NCI-H69 (cell line): ENCODE data around the gene IFFO2.
"Not testable (repeated sequence)": the region's sequence is repeated elsewhere in the genome, so short reads cannot be mapped to it uniquely, and the experiment has no call there.

Source experiments
- DNase-seq: peaks from one replicate; lab custom pipeline; 2025; lab: John Stamatoyannopoulos, UW

Gene IFFO2

DNA sequence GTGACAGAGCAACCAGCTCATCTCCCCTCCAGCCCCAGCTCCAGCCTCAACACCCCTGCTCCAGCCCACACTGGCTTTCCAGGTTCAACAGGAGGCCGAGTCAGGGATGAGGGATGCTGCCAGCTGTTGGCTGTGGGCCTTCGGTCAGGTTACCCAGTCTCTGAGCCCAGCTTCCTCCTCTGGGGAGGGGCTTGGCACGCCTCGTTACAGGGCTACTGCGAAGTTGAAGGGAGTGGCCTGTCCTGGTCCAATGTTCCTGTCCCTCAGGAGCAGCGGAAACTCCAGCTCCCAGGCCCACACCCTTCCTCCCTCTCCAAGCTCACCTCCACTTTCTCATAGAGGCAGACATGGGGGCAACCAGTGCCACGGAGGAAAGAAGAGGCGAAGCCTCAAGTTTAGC, 81.9 kb downstream of the IFFO2 start:
- DNase-seq, result no peak

- no peak for DNase-seq
Observed at GRCh38 chr1:18874036-18874435, 82.4 kb downstream of the IFFO2 start.

DNA sequence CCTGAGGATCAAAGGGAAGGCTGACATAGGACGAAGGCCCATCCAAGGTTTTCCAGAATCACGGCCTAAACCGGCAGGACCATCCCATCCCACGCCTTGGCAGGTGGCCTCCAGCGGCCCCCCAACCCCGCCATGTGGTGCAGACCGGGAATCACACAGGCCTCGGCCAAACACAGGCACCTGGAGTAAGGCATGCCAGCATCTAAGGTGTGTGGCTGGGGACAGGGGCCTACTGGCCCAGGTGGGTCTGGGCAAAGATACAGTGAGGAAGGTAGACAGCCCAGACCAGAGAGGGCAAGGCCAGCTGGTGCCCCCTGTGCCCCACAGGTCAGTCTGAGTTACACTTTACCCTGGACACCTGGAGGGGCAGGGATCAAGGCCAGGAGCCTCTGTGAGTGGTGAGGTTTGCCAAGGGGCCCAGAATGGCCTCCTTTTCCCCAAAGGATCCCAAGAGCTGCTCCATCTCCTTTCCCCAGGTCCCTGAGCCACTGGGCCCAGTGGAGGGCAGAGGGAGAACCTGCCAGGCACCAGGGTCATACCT, 84.3 kb downstream of the IFFO2 start:
- no peak for DNase-seq

- no peak for DNase-seq
Observed at GRCh38 chr1:18871401-18872070, 84.9 kb downstream of the IFFO2 start.

- DNase-seq, result no peak
Observed at GRCh38 chr1:18870957-18871356, 85.5 kb downstream of the IFFO2 start.

- not testable (repeated sequence) for DNase-seq
Observed at GRCh38 chr1:18870595-18870865, 85.9 kb downstream of the IFFO2 start.

GRCh38 chr1:18869847-18870594, 86.5 kb downstream of the IFFO2 start:
- no peak for DNase-seq

GRCh38 chr1:18868801-18869424, 87.6 kb downstream of the IFFO2 start:
- DNase-seq, result no peak

DNA sequence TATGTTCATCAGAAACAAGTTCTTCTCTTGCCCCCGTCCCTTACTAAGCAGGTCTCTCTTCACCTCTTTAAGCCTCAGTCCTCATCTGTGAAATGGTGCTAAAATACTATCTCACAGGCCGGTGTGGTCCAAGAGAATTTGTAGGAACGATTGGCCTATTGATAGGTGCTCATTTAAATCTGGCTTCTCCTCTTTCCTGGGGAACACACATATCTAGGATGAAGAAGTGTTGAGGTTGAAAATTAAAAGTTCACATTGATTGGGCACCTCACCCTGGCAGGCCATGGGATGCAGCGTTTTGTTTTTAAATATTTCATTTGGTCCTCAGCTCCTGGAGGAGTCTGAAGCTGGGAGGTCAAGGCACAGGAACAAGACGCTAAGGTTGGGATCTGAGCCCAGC, 88.1 kb downstream of the IFFO2 start:
- no peak for DNase-seq

DNA sequence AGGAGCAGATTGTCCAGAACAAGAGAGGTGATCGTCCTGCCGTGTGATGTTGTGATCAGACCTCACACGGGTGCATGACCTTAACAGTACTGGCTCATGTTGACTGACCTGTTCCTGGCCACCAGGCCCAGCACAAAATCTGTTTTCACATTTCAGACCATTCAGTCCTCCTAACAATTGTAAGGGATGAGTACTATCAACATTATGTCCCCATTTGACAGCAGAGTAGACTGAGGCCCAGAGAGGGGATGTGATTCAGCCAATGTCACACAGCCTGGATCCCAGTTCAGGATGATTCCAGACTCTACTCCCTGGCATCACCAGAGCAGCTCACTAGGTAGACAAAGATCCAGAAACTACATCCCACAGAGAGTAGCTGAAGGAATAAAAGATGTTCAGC, 89.6 kb downstream of the IFFO2 start:
- no peak for DNase-seq

DNA sequence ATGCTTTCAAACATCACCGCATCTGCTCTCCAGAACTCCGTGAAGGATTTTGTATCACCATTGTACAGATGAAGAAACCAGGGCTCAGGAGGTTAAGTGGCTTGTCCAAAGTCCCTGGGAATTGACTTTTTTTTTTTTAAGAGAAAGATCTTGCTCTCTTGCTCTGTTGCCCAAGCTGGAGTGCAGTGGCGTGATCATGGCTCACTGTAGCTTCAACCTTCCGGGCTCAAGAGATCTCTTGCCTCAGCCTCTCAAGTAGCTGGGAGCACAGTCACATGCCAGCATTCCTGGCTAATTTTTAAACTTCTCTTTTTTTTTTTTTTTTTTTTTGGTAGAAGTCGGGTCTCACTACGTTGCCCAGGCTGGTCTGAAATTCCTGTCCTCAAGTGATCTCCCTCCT, 90.2 kb downstream of the IFFO2 start:
- no peak for DNase-seq

- DNase-seq, result no peak
Observed at GRCh38 chr1:18865176-18865575, 91.3 kb downstream of the IFFO2 start.

DNA sequence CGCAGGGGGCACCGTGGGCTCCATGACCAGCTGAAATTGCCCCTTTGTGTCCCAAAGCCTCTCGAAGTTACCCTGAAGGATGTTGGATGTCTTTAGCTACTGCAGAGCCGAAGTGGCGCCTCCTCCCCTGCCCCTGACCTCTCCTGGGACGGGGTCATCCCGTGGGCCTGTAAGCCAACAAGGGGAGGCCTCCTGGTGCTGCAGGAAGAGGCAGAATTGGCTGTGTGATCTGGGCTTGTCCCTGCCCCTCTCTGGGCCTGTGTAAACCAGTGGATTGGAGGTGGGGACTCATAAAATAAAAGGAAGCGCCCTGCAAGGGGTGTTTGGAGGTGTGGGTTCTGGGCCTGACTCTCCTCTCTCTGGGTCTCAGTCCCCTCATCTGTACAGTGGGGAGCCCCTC, 94.9 kb downstream of the IFFO2 start:
- no peak for DNase-seq

DNA sequence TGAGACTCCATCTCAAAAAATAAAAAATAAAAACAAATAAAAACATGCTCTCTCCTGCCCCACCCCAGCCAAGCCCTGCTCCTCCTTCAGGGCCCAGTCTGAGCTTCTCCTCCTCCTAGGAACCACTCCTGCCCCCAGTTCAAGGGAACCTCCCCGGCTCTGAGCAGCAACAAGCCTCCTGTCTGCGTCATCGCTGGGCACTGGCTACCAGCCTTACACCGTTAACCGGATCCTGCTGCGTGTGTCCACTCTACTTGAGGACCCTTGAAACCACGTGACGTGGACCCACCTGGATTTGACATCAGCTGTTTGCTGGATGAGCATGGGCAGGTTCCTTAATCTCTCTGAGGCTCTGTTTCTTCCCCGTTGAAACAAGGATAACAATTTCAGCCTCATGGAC, 95.4 kb downstream of the IFFO2 start:
- DNase-seq, result no peak

DNA sequence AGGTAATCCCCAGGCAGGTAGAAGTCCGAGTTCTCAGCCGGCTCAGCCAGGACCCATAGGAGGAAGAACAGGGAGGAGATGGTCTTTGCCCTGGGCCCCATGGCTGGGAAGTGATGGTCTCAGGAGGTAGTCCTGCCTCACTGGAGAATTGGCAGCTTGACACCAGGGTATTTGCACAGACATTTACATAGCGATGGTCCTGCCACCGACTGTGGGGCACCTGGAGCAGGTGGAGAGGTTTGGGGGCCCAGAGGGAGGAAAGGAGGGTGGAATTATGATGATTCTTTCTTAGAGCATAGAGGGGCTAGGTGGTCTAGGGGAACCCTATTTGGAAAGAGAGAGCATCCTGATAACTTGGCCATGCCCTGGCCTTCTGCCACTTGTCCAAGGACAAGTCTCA, 96.9 kb downstream of the IFFO2 start, which contains the start of gene TAS1R2:
Gene TAS1R2 (minus strand): TSS at position 101 of the 400 bp plus-strand sequence. CDS start 0 bp downstream, at position 101.
- no peak for DNase-seq

DNA sequence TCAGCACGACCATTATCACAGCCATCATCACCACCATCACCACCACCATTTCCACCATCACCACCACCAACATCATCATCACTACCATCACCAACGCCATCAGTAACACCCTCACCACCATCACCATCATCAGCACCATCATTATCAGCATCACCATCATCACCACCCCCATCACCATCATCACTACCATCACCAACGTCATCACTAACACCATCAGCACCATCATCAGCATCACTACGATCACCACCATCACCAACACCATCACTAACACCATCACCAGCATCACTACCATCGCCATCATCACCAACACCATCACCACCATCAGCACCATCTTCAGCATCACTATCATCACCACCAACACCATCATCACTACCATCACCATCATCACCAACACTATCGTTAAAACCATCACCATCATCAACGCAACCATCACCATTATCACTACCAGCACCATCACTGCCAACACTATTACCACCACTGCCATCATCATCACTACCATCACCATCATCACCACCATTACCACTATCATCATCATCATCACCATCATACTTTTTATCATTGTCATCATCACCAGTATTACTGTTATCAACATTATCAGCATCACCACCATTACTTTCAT, 98.3 kb downstream of the IFFO2 start:
- DNase-seq, result no peak

DNA sequence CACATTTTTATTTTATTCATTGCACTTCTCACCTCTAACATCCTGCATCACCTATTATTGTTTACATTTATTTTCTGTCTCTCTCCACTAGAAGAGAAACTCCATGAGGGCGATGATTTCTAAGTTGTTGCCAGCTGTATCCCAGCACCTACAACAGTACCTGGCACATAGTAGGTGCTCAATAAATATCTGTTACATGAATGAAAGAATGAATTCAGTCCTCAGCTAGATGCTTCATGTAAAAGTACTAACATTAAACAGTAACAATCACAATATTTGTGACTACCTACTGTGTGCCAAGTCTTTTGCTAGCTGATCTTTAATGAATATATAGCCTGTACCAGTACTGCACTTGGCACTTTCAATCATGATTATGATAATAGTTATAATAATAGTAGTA, 100.0 kb downstream of the IFFO2 start:
- no peak for DNase-seq

- no peak for DNase-seq
Observed at GRCh38 chr1:18855573-18855972, 100.9 kb downstream of the IFFO2 start.

GRCh38 chr1:18854331-18855025, 102.0 kb downstream of the IFFO2 start:
- no peak for DNase-seq
